Head of caudate nucleus (tissue), 42 donors: Measurements from ENCODE around the gene PIP4K2A.
"Not testable (repeated sequence)": the region's sequence is repeated elsewhere in the genome, so short reads cannot be mapped to it uniquely, and the experiment has no call there.

Experiments used
- DNase-seq, 42 donors: peaks; one replicate each; pipeline versions ENCODE4 v3.0.0 to v3.0.0-alpha.2; 2020 to 2021; ENCODE audit warnings: mixed read lengths in 7 of 42
- intact Hi-C: fragments of 100-400 bp; cut with DNase I; formaldehyde crosslinking; loops from one replicate; pipeline ENCODE4 v1.15.0; 2022

PIP4K2A gene

DNA sequence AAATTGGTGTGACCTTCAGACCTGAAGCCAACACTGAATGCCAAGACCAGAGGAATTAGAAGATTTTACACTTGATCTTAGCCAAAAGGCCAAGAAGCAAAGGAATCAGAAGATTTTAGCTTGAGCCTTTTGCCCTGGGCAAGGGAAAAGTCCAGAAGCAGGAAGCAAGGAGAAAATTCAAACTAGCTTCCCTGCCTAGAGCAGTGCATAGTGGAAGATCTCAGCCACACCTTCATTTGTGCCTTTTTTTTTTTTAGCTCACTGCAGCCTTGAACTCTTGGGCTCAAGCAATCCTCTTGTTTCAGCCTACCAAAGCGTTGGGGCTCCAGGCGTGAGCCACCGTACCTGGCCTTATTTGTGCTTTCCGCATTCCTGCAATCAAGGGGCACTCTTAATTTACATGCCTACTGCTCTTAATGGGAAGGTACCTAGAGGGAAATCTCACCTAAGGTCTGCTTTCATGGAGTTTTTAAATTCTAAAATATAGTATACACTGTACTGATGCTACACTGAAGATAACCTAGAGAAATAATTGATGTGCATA is 8.3 kb upstream of the PIP4K2A start:
- no peak for DNase-seq
- intact Hi-C loops = no loop called here

DNA sequence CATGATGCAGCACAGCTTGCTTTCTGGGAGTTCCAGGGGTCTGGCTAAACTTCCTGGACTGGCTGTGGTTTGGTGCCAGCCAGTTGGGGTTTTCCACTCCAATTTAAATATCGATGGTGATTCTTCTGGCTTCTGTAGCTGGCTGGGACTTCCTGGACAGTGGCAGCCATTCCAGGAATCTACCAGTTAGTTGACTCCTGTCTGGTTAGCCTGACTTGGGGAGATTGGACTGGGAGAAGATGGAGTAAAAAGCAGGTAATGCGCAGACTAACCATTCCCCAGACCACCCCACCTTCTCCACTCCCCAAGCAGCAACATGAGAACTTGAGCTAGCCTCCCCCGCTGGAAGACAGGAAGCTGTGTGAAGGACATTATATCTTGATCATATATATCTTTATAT is 6.3 kb upstream of the PIP4K2A start:
- peak in 1 of 42 donors; percentile 35 for DNase-seq
- intact Hi-C loops = no loop called here

DNA sequence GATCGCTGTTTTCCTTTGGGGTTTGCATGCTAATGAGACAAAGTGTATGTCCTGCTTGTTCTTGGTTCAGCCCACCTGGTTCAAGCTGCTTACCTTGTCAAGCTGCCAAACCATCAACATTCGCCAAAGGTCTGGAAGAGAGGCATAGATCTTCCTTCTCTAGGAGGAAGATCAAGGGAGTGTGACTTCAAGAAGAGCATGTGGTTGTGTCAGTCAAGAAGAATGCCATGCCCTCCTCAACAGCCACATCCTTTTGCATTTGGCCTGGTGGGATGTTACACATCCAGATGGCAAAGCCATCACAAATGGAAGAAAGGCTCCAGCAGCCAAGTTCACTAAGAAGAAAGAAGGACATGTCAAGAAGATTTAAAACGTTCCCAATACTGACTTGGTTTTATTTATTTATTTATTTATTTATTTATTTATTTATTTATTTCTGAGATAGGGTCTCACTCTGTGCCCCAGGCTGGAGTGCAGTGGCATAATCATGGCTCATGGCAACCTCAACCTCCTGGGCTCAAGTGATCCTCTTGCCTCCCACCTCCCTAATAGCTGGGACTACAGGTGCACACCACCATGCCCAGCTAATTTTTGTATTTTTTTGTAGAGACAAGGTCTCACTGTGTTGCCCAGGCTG is 5.1 kb upstream of the PIP4K2A start:
- intact Hi-C loops = no loop called here
- DNase-seq = no peak

DNA sequence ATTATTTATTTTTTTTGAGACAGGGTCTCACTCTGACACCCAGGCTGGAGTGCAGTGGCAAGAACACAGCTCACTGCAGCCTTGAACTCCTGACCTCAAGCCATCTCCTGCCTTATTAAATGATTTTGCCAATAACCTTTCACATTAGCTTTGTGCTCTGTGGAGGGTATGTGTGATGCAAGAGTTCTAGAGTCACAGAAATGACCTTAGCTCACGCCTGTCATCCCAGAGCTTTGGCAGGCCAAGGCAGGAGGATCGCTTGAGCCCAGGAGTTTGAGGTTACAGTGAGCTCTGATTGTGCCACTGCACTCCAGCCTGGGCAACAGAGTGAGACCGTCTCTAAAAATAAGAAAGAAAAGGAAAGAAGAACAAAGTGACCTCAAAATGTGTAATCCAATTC is 4.3 kb upstream of the PIP4K2A start:
- intact Hi-C loops, DNase-seq: not testable (repeated sequence)

DNA sequence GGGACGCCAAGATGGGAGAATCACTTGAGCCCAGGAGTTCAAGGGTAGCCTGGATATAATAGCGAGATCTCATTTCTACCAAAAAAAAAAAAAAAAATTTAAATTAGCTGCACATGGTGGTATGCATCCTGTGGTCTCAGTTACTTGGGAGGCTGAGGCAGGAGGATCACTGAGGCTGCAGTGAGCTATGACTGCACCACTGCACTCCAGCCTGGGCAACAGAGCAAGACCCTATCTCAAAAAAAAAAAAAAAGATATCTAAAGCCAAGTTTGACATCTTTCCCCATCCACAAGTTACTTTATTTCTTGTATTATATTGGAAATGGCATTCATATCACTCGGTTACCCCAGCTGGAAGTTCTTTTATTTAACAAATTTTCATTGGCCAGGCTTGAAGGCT is 3.4 kb upstream of the PIP4K2A start:
- no peak for DNase-seq
- intact Hi-C loops = no loop called here

DNA sequence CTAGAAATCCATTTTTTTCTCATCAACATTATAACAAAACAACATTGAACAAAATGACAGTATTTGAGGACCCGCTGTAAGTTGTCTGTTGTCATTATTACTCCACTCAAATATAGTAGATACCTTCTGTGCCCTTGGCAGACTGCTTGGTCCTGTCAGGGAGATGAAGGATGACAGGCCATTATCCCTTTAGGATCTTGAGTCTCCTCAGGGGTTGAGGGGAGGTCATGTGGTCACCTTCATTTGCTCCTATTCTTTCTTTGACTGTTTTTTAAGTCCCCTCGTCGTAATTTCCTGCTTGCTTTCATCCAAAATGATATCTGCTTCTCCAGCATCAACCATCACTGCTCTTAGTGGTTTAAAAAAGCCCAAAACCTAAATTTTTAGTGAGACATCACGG is 2.6 kb upstream of the PIP4K2A start:
- intact Hi-C loops = no loop called here
- no peak for DNase-seq

DNA sequence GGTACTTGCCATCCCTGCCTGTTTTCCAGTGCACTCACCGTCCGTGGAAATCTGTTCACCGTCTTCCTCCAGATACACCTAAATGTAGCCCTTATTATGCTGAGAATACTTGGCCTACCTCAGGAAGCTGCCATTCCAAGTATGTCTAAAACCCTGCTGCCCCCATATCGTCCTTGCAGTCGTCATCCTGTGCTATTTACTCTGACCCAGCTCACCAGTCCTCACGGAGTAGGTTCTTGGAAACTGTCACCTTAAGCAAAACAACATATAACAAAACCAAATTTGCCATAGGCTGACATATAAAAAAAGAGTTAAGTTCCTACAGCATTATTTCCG is 880 bp upstream of the PIP4K2A start:
- DNase-seq = no peak
- intact Hi-C loops = no loop called here

DNA sequence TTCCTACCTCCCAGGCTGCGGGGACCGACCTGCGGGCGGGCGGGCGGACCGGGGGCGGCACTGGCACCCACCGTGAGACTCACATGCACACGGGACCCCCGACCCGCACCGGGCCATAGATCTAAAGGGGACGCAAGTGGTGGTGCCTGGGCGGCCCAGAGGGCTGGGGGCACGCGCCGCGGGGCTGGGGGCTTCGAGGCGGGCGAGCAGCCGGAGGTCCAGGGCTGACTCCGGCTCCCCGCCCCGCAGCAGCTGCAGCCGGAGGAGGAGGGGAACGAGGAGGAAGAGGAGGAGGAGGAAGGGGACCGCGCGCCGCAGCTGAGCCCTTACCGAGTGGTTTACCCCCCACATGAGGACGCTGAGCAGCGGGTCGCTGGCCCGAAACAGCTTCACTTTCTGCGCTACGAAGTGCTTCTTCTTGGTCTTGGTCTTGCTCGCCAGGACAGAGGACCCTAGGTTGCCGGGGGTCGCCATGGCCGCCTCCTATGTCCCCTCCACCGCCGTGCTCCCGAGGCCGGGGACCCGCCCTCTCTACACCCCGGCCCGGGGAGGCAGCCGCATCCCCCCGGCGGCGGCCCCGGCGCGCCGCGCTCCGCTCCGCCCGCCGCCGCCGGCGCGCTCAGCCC is 412 bp downstream of the PIP4K2A start:
- intact Hi-C loops = loop anchor here (5.0 kb wide), 2 partner anchors 97 to 268 kb away; no protein-coding TSS in a partner anchor
- peak in 27 of 42 donors; percentile 20 to 67 (median 39) for DNase-seq

DNA sequence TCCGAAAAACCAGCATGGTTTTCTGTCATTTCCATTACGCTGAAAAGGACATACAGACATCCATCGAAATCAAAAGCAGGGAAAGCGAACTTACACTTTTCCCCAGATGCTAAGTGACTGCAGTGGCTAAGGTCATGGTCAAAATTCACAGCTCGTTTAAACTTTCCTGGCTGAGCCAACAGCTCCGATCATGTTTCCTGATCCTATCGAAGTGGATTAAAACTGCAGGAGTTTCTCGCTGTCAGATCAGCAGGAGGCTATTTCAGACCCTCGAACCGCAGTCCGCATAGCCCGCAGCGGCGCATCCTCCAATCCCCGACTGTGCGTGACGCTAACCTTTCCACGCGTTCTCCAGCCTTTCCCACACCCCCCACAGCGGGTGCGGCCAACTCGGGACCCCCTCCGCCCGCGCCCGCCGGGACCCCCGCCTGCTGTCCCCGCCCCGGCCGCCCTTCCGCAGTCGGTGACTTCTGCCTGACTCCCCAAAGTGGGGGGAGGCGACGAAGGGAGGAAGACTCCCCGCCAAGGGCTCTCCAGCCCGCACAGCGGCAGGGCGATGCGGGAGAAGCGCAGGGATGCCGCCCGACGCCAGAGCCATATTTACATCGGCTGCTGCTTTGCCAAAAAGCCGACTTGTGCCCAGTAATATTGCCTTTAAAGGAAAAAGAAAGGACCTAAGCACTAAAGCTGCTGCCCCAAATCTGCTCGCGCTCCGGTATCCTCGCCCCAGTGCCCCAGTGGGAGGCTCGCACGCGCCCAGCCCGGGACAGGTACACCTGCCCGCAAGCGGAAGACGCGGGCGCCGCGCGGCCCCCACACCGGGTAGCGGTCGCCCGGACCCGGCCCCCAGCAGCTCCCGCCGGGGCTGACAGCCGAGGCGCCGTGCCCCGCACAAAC is 1.2 kb downstream of the PIP4K2A start:
- intact Hi-C loops = loop anchor here (5.0 kb wide), 2 partner anchors 96 to 269 kb away; no protein-coding TSS in a partner anchor
- peak in 35 of 42 donors; percentile 28 to 70 (median 44) for DNase-seq

DNA sequence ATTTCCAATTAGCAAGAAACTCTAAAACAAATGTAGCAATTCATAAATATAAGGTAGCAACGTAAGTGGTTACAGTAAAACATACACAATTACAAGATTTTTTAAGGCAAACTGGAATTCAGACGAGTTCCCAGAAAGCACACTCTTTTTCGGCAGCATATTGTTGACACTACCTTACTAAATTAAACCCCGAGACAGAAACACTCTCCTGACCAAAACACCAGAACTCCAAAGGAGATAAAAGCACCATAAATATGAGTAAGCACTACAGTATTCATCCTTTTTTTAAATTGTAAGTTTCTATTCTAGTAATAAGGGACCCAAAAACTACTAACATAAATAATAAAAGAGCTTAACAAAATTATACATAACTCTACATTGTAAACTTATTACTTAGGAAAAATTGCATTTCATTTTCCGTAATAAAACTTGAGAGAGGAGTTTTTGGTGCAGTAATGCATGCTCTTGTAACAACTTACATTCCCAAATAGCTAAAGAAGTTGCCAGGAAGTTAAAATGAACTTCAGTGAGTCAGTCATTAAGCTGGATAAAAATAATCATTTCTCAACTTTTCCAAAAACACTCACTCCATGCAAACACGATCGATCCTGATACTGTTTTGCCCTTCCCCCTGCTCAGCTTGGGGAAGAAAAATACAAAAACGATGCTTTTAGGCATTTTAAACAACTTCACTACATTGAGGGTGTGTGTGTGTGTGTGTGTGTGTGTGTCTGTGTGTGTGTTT is 2.0 kb downstream of the PIP4K2A start:
- no peak for DNase-seq
- intact Hi-C loops = loop anchor here (5.0 kb wide), 2 partner anchors 95 to 270 kb away; no protein-coding TSS in a partner anchor

DNA sequence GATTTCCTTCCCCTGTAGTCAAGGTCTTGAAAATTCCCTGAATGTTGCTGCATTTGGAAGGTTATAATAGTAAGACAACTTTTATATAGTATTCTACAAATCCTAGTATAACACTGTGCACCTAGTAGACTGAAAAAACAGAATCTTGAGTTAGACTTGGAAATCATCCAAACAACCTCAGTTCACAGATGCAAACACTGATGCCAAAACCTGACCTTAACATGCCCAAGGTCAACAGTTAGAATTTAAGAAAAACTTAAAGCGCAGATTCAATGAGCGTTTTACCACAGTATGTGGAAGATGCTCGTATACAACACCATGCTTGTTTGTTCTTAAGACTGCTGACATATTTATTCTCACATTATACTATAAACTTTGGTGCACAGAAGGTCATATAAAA is 3.0 kb downstream of the PIP4K2A start:
- no peak for DNase-seq
- intact Hi-C loops = loop anchor here (5.0 kb wide), 2 partner anchors 94 to 271 kb away; no protein-coding TSS in a partner anchor

DNA sequence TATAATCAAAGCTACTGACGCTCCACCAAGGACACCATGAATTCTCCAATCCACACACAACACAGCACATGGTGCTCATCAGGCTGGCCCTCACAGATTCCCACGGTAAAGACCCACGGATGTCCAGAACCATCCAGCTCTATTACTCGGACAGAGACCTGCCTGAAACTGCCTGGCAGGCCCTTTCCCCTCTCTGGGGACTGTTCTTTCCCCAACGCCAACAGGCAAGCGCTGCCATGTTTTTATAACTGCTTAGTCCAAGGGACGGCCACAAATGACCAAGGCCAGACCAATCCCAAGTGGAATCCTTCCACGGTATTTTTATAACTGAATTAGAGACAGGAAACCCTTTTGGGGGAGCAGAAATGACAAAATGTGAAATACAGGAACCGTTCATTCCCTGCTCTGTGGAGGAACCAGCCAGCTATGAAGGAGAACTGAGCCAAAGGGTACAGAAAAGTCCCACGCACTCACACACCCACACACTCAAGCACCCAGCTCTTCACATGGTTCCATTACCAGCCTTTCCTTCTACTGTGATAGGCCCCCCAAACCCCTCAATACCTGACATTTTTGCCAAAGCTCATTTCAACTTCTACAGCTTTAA is 4.1 kb downstream of the PIP4K2A start:
- peak in 18 of 42 donors; percentile 23 to 67 (median 44) for DNase-seq
- intact Hi-C loops = loop anchor here (5.0 kb wide), 2 partner anchors 93 to 272 kb away; no protein-coding TSS in a partner anchor

DNA sequence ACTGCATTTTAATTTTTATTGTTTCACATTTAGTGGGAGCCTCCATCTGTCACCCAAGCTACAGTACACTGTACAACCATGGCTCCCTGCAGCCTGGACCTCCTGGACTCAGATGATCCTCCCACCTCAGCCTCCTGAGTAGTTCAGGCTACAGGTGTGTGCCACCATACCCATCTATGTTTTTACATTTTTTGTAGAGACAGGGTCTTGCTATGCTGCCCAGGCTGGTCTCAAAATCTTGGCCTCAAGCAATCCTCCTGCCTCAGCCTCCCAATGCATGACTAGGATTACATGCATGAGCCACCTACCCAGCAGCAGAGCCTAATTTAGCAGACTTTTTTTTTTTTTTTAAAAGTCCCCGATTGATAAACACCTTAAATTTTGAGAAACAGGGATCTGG is 5.6 kb downstream of the PIP4K2A start:
- intact Hi-C loops = no loop called here
- DNase-seq = no peak

DNA sequence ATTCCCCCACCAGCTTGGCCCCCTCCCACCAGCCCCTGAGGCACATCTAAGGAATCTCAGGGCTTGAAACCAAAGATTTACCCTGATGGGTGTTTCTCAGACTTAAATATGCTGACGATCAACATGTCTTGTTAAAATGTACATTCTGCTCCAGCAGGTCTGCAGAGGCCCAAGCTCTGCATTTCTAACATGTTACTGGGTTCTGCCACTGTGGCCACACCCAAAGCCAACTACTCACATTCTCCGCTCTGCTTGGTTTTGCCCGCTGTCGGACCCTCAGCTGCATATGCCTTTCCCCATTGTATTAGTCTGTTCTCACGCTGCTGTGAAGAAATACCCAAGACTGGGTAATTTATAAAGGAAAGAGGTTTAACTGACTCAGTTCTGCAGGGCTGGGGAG is 8.9 kb downstream of the PIP4K2A start:
- intact Hi-C loops = no loop called here
- no peak for DNase-seq

DNA sequence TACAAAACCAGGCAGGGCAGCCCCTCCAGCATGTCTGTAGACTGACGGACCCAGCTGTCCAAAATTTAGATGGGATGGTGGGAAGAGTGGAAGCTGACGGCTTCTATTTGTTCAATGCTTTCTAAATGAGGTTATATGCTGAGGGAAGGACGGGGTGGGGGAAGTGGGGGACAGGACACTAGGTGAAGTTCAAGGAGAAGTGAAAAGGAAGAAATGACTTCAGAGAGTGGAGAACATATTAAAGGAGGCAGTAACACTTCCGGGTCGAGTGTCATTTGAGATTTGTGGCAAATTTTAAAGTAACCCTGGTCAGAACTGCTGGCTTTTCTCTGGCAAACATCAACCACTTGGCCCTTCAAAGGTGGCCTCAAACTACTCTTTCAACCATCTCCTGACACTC is 9.4 kb downstream of the PIP4K2A start:
- intact Hi-C loops = no loop called here
- no peak for DNase-seq

DNA sequence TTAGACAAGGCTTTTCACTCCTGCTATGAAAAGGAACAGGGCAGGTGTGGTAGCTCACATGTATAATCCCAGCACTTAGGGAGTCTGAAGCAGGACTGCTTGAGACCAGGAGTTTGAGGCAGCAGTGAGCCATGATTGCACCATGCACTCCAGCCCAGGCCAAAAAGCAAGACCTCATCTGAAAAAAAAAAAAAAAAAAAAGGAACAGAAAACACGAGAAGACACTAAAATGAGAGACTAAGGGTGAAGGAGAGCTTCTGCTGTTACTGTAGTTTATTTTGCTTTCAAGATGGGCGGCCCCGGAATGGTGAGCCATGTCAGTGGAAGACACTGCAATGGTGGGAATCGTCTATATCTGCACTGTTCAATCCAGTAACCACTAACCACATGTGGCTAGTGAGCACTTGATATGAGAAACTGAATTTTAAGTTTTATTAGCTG is 9.9 kb downstream of the PIP4K2A start:
- intact Hi-C loops = no loop called here
- DNase-seq = no peak

DNA sequence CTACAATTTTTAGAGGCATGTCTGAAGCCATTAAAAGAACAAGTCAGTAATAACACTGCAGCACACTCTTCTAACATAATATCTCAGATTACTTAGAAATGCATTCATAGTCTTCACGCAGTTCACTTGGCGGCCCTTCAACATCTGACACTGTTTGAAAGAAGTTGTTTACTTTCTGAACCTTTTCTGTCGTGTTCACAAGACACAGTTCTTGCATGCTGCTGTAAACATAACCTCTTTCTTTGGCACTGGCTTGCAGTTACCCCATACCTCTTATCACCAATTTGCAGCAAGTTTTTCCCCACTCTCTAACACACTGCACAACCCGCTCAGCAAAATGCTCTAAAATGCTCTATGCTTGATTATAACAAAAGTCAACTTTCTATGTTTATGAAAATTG is 12.0 kb downstream of the PIP4K2A start:
- no peak for DNase-seq
- intact Hi-C loops = no loop called here

DNA sequence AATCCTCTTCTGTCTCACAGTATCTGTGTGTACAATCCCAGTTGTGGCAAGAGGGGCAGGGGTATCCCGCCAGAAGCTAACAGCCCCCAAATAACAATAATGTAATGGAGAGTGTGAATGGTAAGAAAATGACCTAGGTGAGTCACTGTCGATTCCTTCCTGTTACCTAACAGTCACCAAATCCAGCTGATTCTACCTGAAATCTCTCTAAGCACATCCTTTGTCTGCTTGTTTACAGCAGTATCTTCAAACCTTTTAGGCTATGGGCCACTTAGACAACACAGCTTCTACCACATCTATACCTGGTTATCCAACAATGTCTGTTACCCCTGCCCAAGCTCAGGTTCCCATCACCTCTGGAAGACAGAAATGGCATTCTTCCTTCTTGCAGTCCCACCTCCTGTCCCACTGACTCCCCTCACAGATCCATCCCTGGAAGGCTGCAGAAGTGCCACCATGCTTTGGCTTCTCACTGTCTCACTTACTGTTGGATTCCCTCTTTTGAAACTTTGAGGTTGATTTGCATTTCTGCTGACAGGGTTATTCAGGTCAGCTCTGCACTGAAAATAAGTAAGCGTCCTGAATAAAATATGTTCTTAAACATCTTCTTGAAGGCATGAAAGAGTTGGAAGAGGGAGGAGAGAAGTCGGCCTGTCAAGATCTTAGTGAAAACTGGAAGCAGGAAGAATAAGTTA is 13.1 kb downstream of the PIP4K2A start:
- no peak for DNase-seq
- intact Hi-C loops = no loop called here
